SU-DHL-6 (cell line): ENCODE data around the gene DNAJC24.

ENCODE experiments used
- CTCF ChIP-seq: fragments of 200-600 bp; sonication (generic); IDR thresholded peaks from one replicate; pipeline ENCODE4 v1.5.1; 2017; ENCODE audit warnings: antibody characterized with exemption, mild to moderate bottlenecking, low read length, moderate library complexity; ENCODE audit not compliant: insufficient read depth, poor library complexity, severe bottlenecking
- EZH2phosphoT487 ChIP-seq: fragments of 200-600 bp; sonication (generic), shearing (Covaris generic); conservative IDR thresholded peaks from 2 replicates; pipeline ENCODE4 v1.6.1; 2018; ENCODE audit warnings: mild to moderate bottlenecking, antibody characterized with exemption, low read length, moderate library complexity, mixed read lengths

GRCh38 chr11:31414338-31414737 is 44.7 kb downstream of the DNAJC24 start:
- TF ChIP-seq CTCF = no peak
- TF ChIP-seq EZH2phosphoT487 = no peak
